Measurements from ENCODE around the gene TBX4. TPM values are rescaled to one million over a fixed set of nuclear protein-coding genes. Genes with fewer than 3 reads are reported as not detected.

Gene TBX4
- total and polyA plus RNA-seq, 2 of the 13 experiments (the other 11 are each of a cell fraction or from before 2014, with no cell fraction given), result 0.11 to 1.1 TPM

- DNase-seq (ENCODE audit: low spot score) (no peak), FAIRE-seq (no peak), ATAC-seq (no peak)
- BruUV-seq (replicated peaks), result no TSS peak
- H3K9me3 ChIP-seq (ENCODE audit: low read length), result no peaks in the 10 kb centered on the region
- H3K4me1 ChIP-seq (ENCODE audit: insufficient read depth, low read length), result peaks cover 13% of the 10 kb centered on the region; the same call in 1 of the 2 replicates
- H3K4me3 ChIP-seq (replicated peaks in 1 of 3; ENCODE audit: insufficient read depth in 1 of 3, low read depth in 2 of 3, low read length in 3 of 3), result no peak overlapping the region
- H2AFZ ChIP-seq (ENCODE audit: low read length), result no peak overlapping the region
- H3K27ac ChIP-seq (ENCODE audit: extremely low read length, insufficient read depth, low read length), result no peak overlapping the region
- H4K20me1 ChIP-seq (ENCODE audit: insufficient read depth, low read length), result no peaks in the 10 kb centered on the region
- H3K27me3 ChIP-seq (ENCODE audit: control insufficient read depth in 1 of 2, insufficient read depth in 2 of 2, low read length in 2 of 2), result no peaks in the 10 kb centered on the region
- in situ Hi-C loops (cut with HindIII; ENCODE audit: extremely low pct_ligation_motif_present, low pct_unique_long_range_greater_than_20kb) (no loop called here), intact Hi-C loops (cut with micrococcal nuclease; ENCODE audit: unreplicated experiment) (no loop called here)
- no peaks in the 10 kb centered on the region for H3K79me2 ChIP-seq (ENCODE audit: insufficient read depth, low read length)
- TF ChIP-seq ISX (CRISPR knock-in tag; conservative IDR thresholded peaks at IDR 0.05) (no peak), ZNF619 (CRISPR knock-in tag; IDR thresholded peaks at IDR 0.05) (no peak), DRAP1 (CRISPR knock-in tag; IDR thresholded peaks at IDR 0.05) (no peak), SRF (IDR thresholded peaks at IDR 0.05; ENCODE audit: low read depth, low read length) (no peak), ZNF639 (CRISPR knock-in tag; conservative IDR thresholded peaks at IDR 0.05) (no peak), NRL (CRISPR knock-in tag; IDR thresholded peaks at IDR 0.05; ENCODE audit: borderline replicate concordance) (no peak), ZNF776 (CRISPR knock-in tag; IDR thresholded peaks at IDR 0.05) (no peak), HDAC6 (IDR thresholded peaks at IDR 0.05; ENCODE audit: low read depth, low read length) (no peak), WIZ (CRISPR knock-in tag; IDR thresholded peaks at IDR 0.05) (no peak), NCOA2 (CRISPR knock-in tag; IDR thresholded peaks at IDR 0.05) (no peak), THAP9 (CRISPR knock-in tag; IDR thresholded peaks at IDR 0.05; ENCODE audit: borderline replicate concordance) (no peak), U2AF2 (IDR thresholded peaks at IDR 0.05; ENCODE audit: low read depth, low read length) (no peak), ZNF446 (CRISPR knock-in tag; IDR thresholded peaks at IDR 0.05) (no peak), ZNF670 (CRISPR knock-in tag; IDR thresholded peaks at IDR 0.05; ENCODE audit: borderline replicate concordance) (no peak), THAP11 (CRISPR knock-in tag; IDR thresholded peaks at IDR 0.05) (no peak), CCAR2 (optimal IDR thresholded peaks at IDR 0.05; ENCODE audit: low read depth, low read length) (no peak), ZNF329 (CRISPR knock-in tag; IDR thresholded peaks at IDR 0.05; ENCODE audit: low read depth) (no peak), THAP7 (CRISPR knock-in tag; IDR thresholded peaks at IDR 0.05) (no peak)
- CTCF ChIA-PET (ENCODE audit: low intra/inter-chr PET ratio, low total read pairs), result no interaction called here
- no peak overlapping the region for H3K4me2 ChIP-seq (ENCODE audit: low read depth, low read length)
- 4% methylated on average over 2 of the region's 2 CpGs for WGBS (ENCODE audit: low lambda C conversion rate)
- no peak overlapping the region for H3K9ac ChIP-seq (ENCODE audit: insufficient read depth, low read depth, low read length)
- no peaks in the 10 kb centered on the region for H3K36me3 ChIP-seq (replicated peaks in 1 of 2; ENCODE audit: control insufficient read depth in 1 of 2, insufficient read depth in 2 of 2, low read length in 2 of 2)
- POLR2A ChIA-PET, result no interaction called here
Measured at GRCh38 chr17:61528171-61528570, 75.9 kb downstream of the TBX4 start.

Data from HepG2 (cell line).